ENCODE measurements around the gene MMP24.

MMP24 gene

GRCh38 chr20:35279040-35279439 is 52.5 kb downstream of the MMP24 start:
- DNase-seq (ENCODE audit: low spot score): no peak

DNA sequence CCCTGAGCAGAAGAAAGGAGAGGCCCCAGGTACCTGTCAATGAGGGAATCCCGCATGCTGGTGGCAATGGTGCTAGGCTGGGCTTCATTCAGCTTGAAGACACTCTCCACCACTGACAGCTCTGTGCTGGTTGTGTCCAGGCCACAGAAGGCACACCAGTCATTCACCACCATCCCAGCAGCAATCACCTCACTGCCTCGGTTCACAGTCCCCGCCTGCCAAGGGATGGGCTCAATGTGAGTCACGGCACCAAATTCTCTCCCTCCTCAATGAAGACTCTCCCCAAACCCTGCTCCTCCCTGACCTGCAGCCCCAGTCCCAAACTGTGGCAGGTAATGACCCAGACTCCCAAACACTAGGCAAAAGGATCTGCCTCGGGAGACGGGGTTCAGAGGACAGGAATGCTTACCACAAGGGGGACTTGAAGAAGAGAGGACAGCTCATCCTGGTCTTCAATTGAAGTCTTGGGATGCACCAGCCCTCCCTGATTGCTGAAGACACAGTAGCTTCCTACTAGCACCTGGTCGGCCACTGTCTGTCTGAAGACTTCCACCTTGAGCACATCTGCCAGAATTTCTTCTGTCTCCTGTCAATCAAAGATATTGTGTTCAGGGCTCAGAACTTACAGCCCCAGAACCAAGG is 53.2 kb downstream of the MMP24 start:
- no peak for DNase-seq (ENCODE audit: low spot score)

DNA sequence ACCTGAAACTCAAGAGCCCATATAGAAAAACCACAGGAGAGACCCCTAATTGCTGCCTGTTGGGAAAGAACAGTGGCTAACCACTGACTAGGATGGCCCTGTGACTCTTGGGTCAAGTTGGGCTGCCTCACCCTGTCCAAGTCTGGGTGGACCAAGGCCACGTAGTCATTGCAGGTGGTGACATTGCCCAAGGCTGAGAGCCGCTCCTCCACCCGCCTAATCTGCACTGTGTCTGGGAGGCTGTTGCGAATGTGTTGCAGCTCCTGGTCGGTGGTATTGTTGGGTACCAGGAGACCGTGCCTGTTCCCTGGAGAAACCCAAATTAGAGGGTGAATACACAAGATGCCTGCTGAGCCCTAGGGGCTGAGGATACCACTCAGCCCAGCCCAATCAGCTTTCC is 54.0 kb downstream of the MMP24 start:
- no peak for DNase-seq (ENCODE audit: low spot score)

DNA sequence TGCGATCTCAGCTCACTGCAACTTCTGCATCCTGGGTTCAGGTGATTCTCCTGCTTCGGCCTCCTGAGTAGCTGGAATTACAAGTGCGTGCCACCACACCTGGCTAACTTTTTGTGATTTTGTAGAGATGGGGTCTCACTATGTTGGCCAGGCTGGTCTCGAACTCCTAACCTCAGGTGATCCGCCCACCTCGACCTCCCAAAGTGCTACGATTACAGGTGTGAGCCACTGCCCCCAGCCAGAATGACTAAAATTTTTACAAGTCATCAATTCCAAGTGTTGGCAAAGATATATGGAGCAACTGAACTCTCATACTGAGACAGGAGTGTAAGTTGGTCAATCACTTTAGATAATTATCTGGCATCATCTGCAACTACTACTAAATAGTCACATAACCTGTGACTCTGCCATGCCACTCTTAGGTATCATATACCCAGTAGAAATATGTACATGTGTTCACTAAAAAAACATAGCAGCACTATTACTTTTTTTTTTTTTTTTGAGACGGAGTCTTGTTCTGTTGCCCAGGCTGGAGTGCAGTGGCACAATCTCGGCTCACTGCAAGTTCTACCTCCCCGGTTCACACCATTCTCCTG is 55.1 kb downstream of the MMP24 start:
- no peak for DNase-seq (ENCODE audit: low spot score)

- no peak for DNase-seq (ENCODE audit: low spot score)
Measured at GRCh38 chr20:35283441-35284266, 57.2 kb downstream of the MMP24 start.

DNA sequence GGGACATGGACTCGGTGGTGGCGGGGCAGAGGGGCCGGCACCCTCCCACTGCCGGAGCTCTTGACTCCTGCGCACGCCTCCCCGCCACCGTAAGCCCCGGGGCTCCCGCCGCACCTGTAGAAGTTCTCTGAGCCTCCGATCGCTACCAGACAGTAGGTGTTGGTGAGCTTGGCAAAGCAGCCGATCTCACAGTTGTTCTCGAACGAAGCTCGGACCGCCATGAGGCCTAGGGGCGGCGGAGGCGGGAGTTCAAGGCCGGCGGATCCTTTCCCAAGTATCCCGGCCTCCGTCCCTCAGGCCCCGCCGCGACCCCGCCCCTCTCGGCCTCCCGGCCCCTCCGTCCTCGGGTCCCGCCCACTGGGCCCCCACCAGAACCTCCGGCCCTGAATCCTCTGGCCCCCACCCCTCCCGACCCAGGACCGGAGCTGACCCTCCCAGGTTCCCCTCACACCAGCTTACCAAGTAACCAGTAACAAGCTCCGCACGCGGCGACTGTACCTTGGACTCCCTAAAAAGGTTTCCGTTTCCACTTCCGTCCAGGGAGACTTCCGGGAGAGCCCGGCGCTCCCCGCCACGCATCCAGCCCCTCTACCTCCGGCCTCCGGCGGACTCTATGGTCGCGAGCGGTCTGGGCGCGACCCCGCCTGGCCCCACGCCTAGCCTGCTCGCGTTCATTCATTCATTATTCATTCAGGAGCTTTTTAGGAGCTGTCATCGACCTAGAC is 57.9 kb downstream of the MMP24 start, which contains the start of gene EIF6:
TSS of gene EIF6 (minus strand) at position 506 of the 725 bp plus-strand sequence. CDS start at position 221, 285 bp downstream.
- DNase-seq (ENCODE audit: low spot score): peak; percentile 60

DNA sequence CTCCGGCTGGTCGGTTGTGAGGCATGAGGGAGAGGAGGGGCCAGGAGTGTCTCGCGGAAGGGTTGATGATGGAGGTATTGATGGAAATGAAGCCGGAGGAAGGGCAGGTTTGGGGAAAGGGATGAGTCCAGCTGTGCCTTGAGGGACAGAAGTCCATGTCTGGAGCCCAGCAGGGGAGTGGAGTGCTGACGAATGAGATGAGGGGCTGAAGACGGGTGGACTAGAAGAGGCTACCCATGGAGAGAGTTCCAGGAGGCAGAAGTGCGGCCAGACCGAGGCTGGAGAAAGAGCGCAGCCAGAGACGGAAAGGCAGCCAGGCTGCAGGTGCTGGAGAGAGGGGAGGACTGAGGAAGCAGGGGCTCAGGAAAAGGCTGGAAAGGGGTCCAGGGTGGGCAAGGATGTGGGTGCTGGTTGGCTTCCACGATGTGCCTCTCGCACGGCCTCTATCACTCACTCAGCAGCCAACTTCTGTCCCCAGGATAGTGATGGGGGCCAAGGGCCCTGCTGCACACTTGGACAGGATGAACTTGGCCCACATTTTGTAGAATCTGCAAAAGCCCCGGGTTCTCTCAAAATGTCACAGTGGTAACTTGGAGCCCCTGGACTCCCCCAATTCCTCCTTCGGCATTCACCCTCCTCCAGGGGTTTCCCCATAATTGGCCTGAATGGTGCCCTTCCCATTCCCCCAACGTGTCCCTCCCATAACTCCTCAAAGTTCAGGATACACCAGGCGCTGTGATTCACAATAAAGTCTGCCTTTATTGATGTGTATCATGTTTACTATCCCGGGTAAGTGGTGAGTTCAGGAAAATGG is 58.7 kb downstream of the MMP24 start:
- DNase-seq (ENCODE audit: low spot score): no peak

DNA sequence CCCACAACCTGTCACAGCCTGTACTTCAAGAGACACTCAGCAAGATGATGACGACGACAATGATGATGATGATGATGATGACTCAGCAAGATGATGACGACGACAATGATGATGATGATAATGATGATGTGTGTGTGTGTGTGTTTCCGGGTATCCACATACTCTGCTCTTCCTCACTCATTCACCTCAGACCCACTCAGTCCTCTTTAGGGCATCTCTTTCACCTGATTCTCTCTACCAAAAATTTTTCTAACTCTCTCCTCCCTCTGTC is 59.3 kb downstream of the MMP24 start:
- no peak for DNase-seq (ENCODE audit: low spot score)

- no peak for DNase-seq (ENCODE audit: low spot score)
Measured at GRCh38 chr20:35286077-35286898, 59.8 kb downstream of the MMP24 start.

DNA sequence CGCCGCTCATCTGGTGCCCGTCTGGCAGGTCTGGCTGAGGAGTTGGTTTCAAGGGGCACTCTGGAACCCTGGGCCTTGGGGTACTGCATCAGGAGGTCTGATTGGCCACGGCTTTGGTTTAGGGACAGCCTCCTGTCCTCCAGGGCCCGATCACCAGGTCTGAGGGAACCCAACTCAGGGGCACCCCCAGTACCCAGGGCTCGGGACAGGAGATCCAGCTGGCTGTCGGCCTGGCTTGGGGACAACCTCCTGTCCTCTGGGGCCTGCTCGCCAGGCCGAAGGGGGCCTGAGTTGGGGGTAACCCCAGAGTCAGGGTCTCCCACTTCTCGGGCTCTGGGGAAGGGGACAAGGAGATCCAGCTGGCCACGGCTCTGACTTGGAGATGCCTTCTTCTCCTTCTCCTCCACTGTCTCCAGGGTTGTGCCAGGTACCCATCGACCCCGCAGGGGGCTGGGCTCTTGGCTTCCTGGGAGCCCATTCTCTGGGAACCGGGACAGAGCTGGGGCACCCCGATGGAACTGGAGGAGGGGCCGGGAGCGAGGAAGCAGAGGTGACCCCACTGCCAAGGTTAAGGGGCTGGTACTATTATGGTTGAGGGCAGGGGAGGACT is 60.5 kb downstream of the MMP24 start:
- no peak for DNase-seq (ENCODE audit: low spot score)

DNA sequence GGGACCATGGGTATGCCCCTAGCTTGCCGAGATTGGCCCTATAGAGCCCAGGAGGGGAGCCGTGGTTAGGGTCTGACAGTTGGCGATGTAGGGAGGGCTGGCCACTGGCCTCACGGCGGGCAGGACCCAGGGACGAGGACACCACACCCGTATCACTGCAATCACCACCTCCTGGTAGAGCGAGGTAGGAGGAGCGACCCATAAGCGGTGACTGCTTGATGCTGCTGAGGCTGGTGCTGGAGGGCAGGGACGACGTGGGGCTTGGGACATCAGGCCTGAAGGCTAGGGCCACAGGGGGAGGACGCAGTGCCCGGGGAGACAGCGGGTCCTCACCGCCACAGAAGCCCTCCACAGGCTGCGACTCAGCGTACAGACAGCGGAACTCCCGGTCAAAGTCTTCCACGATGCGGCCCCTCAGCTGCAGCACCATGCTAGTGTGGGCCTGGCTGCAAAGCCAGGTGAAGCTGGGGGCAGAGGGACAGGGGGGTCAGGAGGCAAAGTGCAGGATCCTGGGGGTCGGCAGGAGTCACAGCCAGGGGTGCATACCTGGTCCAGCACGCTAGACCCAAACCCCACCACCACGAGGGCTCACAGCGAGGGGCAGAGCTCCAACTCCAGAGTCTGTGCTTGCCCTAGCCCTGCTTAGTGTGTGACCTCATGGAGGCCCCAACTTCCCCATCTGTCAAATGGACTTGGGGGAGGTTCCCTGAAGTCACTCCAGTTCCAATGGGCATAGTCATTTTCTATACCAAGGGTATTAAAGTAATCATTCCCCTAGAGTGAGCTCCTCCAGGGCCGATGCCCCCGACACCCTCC is 61.2 kb downstream of the MMP24 start:
- DNase-seq (ENCODE audit: low spot score): no peak

GRCh38 chr20:35288325-35289060 is 62.0 kb downstream of the MMP24 start:
- no peak for DNase-seq (ENCODE audit: low spot score)

DNA sequence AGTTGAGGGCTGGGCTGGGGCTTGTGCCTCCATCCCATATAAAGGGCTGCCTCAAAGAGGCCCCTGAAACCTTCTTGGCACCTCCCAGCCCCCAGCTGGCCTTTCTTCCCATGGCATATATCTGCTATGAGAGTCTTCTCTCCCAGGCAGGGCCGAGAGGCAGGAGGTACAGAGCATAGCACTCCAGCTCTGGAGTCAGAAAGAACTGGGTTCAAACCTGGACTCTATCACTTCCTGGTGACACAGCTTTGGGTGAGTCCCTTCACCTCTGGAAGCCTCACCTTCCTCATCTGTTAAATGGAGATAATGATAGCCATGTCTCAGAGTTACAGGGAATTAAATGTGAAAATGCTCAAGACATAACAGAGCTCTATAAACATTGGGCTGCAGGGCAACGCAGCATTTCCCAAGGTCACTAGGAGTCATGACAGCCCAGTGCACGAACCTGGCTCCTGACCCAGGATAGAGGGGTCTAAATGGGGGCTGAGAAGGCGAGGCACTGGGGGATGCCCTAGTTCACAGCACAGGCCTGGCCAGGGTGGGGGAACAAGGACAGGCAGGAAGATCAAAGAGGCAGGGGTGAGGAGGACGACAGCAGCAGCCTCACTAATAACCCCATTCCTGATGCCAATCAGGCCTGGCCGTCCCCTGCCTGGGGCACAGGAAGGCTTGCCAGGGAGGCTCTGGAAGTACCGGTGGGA is 63.8 kb downstream of the MMP24 start:
- DNase-seq (ENCODE audit: low spot score): no peak

GRCh38 chr20:35290887-35291417 is 64.5 kb downstream of the MMP24 start:
- DNase-seq (ENCODE audit: low spot score): no peak

DNA sequence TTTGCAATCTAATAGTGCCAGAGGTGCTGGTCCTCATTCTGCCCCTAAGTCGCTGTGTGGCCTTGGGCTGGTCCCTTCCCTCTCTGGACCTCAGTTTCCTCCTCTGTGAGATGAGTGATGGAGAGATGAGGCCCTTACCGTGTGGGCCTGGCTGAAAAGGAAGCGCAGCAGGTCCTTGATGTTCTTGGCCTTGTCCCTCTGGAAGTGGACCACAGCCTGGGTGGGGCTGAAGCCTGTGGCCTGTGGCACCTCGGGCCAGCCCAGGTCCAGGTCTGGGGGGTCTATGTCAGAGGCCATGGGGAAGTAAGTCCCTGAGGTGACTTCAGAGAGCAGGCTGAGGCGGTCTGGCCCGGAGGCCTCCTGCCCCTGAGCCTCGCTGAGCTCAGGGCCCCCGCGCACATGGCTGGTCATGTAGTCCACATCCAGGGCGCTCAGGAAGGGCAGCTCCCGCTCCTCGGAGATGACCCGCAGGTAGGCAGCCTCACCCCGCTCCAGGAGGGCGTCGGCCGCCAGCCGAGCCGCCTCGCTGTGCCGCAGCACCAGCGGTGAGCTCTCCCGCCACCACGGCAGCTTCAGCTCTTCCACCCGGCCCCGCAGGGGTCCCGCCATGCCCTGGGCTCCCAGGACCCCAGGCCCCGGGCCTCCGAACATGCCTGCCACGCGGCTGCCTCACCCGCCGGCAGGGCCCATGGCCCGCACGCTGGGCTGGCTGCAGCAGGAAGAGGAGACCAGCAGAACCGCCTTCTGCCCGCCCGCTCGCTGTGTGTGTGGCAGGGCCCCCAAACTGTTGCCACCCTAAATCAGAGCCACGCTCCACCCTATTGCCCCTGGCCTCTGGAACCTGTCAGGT is 65.4 kb downstream of the MMP24 start, which contains the start of gene FAM83C:
TSS of gene FAM83C (minus strand) at position 772 of the 850 bp plus-strand sequence. CDS start at position 651, 121 bp downstream.
- no peak for DNase-seq (ENCODE audit: low spot score)

- DNase-seq (ENCODE audit: low spot score): no peak
Measured at GRCh38 chr20:35292504-35293285, 66.2 kb downstream of the MMP24 start.

Measured in globus pallidus (tissue), 1 donor.